ENCODE results near the gene ZNF627. TPM values are rescaled to one million over a fixed set of nuclear protein-coding genes. Genes with fewer than 3 reads are reported as not detected.

ZNF627 gene
- total and polyA plus RNA-seq, 2 of the 8 experiments (the other 6 are each of a cell fraction or from before 2014, with no cell fraction given): 7.2 to 13.7 TPM

- TF ChIP-seq CHD7 (IDR thresholded peaks at IDR 0.05; ENCODE audit: insufficient replicate concordance, low read length) (no peak), ZNF274 (IDR thresholded peaks at IDR 0.05; ENCODE audit: borderline replicate concordance, extremely low read depth, low read length) (no peak), ASH2L (IDR thresholded peaks at IDR 0.05; ENCODE audit: low read length) (no peak), KDM1A (IDR thresholded peaks at IDR 0.05; ENCODE audit: borderline replicate concordance, low read length) (no peak), SIN3A (conservative IDR thresholded peaks at IDR 0.05 in 1 of 2, IDR thresholded peaks at IDR 0.05 in 1 of 2; ENCODE audit: low read depth in 1 of 2, low read length in 2 of 2) (no peak), CBX5 (IDR thresholded peaks at IDR 0.05; ENCODE audit: low read depth, low read length) (no peak), GTF2F1 (IDR thresholded peaks at IDR 0.05; ENCODE audit: borderline replicate concordance, low read depth, low read length) (no peak), MAX (IDR thresholded peaks at IDR 0.05) (no peak), NANOG (IDR thresholded peaks at IDR 0.05; ENCODE audit: insufficient read depth, low read depth, low read length, poor library complexity, severe bottlenecking) (no peak), EZH2 (IDR thresholded peaks at IDR 0.05; ENCODE audit: low read depth, low read length, severe bottlenecking) (no peak)
Measured at GRCh38 chr19:11611730-11612129, 14.4 kb downstream of the ZNF627 start (continued).
